Measurements from ENCODE around the gene HSBP1. TPM values are rescaled to one million over a fixed set of nuclear protein-coding genes. Genes with fewer than 3 reads are reported as not detected.

HSBP1 gene
- total RNA-seq, 2 experiments from 2014 or later = 64.8 to 72.9 TPM

DNA sequence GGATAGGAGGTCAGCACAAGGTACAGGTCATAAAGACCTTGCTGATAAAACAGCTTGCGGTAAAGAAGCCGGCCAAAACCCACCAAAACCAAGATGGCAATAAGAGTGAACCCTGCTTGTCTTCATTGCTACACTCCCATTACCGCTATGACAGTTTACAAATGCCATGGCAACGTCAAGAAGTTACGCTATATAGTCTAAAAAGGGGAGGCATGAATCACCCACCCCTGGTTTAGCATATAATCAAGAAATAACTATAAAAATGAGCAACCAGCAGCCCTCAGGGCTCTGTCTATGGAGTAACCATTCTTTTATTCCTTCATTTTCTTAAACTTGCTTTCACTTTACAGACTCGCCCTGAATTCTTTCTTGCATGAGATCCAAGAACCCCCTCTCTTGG is 1.0 kb upstream of the HSBP1 start:
- POLR2A ChIA-PET = no interaction called here
- H3K27ac Mint-ChIP-seq = no peak overlapping the region
- H3K4me3 Mint-ChIP-seq = peak overlapping the region; percentile 30
- no peaks in the 10 kb centered on the region for H3K27me3 Mint-ChIP-seq (ENCODE audit: low read depth)
- H3K36me3 Mint-ChIP-seq (ENCODE audit: low read depth) = peaks cover 26% of the 10 kb centered on the region
- H3K9me3 Mint-ChIP-seq (ENCODE audit: insufficient read depth) = no peaks in the 10 kb centered on the region
- DNase-seq (no peak), ATAC-seq (no peak)
- CTCF ChIA-PET = no interaction called here
- H3K4me1 Mint-ChIP-seq (ENCODE audit: low read depth) = peaks cover 34% of the 10 kb centered on the region

DNA sequence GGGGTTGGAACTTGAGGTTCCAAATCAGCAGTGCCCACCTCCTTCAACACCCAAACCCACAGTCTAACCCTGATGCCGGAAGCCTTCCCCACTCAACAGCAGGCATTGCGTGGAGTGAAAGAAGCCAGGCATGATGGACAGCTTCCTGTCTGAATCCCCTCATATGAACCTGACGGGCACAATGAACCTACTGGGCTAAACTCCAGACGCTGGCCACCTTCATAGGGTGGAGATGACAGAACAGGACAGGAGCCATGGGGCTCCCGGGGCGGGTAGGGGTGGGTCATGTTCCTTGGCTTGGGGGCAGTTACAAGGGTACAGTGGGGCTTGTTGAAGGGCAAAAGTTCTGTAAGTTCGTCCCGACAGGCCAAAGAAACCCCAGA is 460 bp upstream of the HSBP1 start:
- POLR2A ChIA-PET = interaction anchor here (1.0 kb wide), 1 partner anchor 8 kb away, joined by 3 read pairs; no protein-coding TSS in a partner anchor
- no peaks in the 10 kb centered on the region for H3K27me3 Mint-ChIP-seq (ENCODE audit: low read depth)
- no peak for ATAC-seq
- H3K9me3 Mint-ChIP-seq (ENCODE audit: insufficient read depth) = no peaks in the 10 kb centered on the region
- peaks cover 34% of the 10 kb centered on the region for H3K4me1 Mint-ChIP-seq (ENCODE audit: low read depth)
- H3K4me3 Mint-ChIP-seq = peak overlapping the region; percentile 99
- peak overlapping the region; percentile 92 for H3K27ac Mint-ChIP-seq
- H3K36me3 Mint-ChIP-seq (ENCODE audit: low read depth) = peaks cover 31% of the 10 kb centered on the region
- CTCF ChIA-PET = interaction anchor here (0.8 kb wide), 1 partner anchor 256 kb away, joined by 3 read pairs; no protein-coding TSS in a partner anchor
- no peak for DNase-seq

- peaks cover 40% of the 10 kb centered on the region for H3K36me3 Mint-ChIP-seq (ENCODE audit: low read depth)
- ATAC-seq = no peak
- DNase-seq = no peak
- H3K4me1 Mint-ChIP-seq (ENCODE audit: low read depth) = peaks cover 46% of the 10 kb centered on the region
- ChIA-PET CTCF (interaction anchor here (1.0 to 1.3 kb wide), 2 partner anchors 17 to 18 kb away, joined by 3 to 4 read pairs; no protein-coding TSS in a partner anchor), POLR2A (interaction anchor here (0.6 kb wide), 1 partner anchor 1107 kb away, joined by 3 read pairs; no protein-coding TSS in a partner anchor)
- no peaks in the 10 kb centered on the region for H3K27me3 Mint-ChIP-seq (ENCODE audit: low read depth)
- H3K9me3 Mint-ChIP-seq (ENCODE audit: insufficient read depth) = no peaks in the 10 kb centered on the region
- H3K27ac Mint-ChIP-seq = peak overlapping the region; percentile 92
- H3K4me3 Mint-ChIP-seq = peak overlapping the region; percentile 99
Observed at GRCh38 chr16:83808573-83809014, 816 bp downstream of the HSBP1 start.

- H3K27ac Mint-ChIP-seq = no peak overlapping the region
- H3K27me3 Mint-ChIP-seq (ENCODE audit: low read depth) = no peaks in the 10 kb centered on the region
- peak overlapping the region; percentile 99 for H3K4me3 Mint-ChIP-seq
- no peaks in the 10 kb centered on the region for H3K9me3 Mint-ChIP-seq (ENCODE audit: insufficient read depth)
- no peak for DNase-seq
- H3K36me3 Mint-ChIP-seq (ENCODE audit: low read depth) = peaks cover 40% of the 10 kb centered on the region
- ChIA-PET CTCF (interaction anchor here (1.0 to 1.3 kb wide), 2 partner anchors 16 to 18 kb away, joined by 3 to 4 read pairs; no protein-coding TSS in a partner anchor), POLR2A (interaction anchor here (0.6 kb wide), 1 partner anchor 1108 kb away, joined by 3 read pairs; no protein-coding TSS in a partner anchor)
- H3K4me1 Mint-ChIP-seq (ENCODE audit: low read depth) = peaks cover 46% of the 10 kb centered on the region
- no peak for ATAC-seq
Observed at GRCh38 chr16:83809092-83809491, 1.3 kb downstream of the HSBP1 start.

GRCh38 chr16:83810901-83811300 is 3.1 kb downstream of the HSBP1 start:
- DNase-seq (no peak), ATAC-seq (no peak)
- POLR2A ChIA-PET = no interaction called here
- Mint-ChIP-seq H3K4me1 (ENCODE audit: low read depth) (peaks cover 46% of the 10 kb centered on the region), H3K9me3 (ENCODE audit: insufficient read depth) (no peaks in the 10 kb centered on the region), H3K27me3 (ENCODE audit: low read depth) (no peaks in the 10 kb centered on the region), H3K36me3 (ENCODE audit: low read depth) (peaks cover 40% of the 10 kb centered on the region), H3K4me3 (no peak overlapping the region), H3K27ac (no peak overlapping the region)
- CTCF ChIA-PET = no interaction called here

GRCh38 chr16:83813823-83814658 is 6.3 kb downstream of the HSBP1 start:
- H3K27me3 Mint-ChIP-seq (ENCODE audit: low read depth) = no peaks in the 10 kb centered on the region

GRCh38 chr16:83814659-83814985 is 6.8 kb downstream of the HSBP1 start:
- H3K4me3 Mint-ChIP-seq = no peak overlapping the region
- ATAC-seq = no peak
- DNase-seq = no peak
- POLR2A ChIA-PET = no interaction called here
- H3K36me3 Mint-ChIP-seq (ENCODE audit: low read depth) = peaks cover 26% of the 10 kb centered on the region
- H3K4me1 Mint-ChIP-seq (ENCODE audit: low read depth) = peaks cover 25% of the 10 kb centered on the region
- no peak overlapping the region for H3K27ac Mint-ChIP-seq
- H3K9me3 Mint-ChIP-seq (ENCODE audit: insufficient read depth) = no peaks in the 10 kb centered on the region
- CTCF ChIA-PET = no interaction called here
- H3K27me3 Mint-ChIP-seq (ENCODE audit: low read depth) = no peaks in the 10 kb centered on the region

More at GRCh38 chr16:83813823-83814658, 6.3 kb downstream of the HSBP1 start:
- POLR2A ChIA-PET = no interaction called here
- Mint-ChIP-seq H3K27ac (no peak overlapping the region), H3K4me1 (ENCODE audit: low read depth) (peaks cover 29% of the 10 kb centered on the region), H3K9me3 (ENCODE audit: insufficient read depth) (no peaks in the 10 kb centered on the region), H3K36me3 (ENCODE audit: low read depth) (peaks cover 29% of the 10 kb centered on the region), H3K4me3 (no peak overlapping the region)
- ATAC-seq = no peak
- DNase-seq = no peak
- CTCF ChIA-PET = interaction anchor here (2.2 kb wide), 1 partner anchor 12 kb away, joined by 7 read pairs; no protein-coding TSS in a partner anchor

DNA sequence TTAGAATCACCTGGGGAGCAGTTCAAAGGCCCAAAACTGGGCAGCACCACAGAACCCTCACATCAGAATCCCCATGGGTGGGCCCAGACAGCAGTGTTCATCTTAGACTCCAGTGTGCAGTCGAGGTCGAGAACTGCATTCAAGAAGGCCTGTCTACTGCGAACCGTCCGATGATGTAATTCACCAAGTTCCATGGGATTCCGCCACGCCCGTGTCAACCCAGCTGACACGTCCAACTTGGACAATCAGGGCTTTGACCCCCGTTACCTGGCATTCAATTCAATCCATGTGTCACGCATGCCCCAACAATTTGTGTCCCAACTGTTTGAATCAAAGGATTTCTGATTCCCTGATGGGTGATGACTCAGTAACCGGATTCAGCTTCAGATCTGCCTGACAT is 9.2 kb downstream of the HSBP1 start:
- Mint-ChIP-seq H3K27ac (no peak overlapping the region), H3K4me1 (ENCODE audit: low read depth) (peaks cover 12% of the 10 kb centered on the region), H3K9me3 (ENCODE audit: insufficient read depth) (no peaks in the 10 kb centered on the region), H3K36me3 (ENCODE audit: low read depth) (peaks cover 11% of the 10 kb centered on the region), H3K27me3 (ENCODE audit: low read depth) (no peaks in the 10 kb centered on the region), H3K4me3 (no peak overlapping the region)
- ATAC-seq = no peak
- no peak for DNase-seq
- ChIA-PET POLR2A (no interaction called here), CTCF (no interaction called here)

DNA sequence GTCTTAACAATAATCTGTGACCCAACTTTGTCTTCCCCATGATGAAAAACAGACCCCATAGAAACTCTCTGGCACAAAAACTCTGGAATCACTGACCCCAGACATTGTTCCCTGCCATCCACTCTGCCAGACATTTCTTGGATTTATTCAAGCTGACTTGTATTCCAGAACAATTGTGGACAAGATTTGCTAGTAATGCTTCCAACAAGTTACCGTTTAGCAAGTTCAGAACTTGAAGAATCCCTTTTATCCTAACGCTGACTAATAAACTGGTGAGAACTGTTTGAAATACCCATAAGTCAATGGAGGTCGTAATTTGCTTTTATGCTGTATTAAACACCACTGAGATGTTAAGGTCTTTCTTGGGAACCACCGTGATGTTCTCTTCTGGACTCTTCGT is 10.5 kb downstream of the HSBP1 start:
- H3K4me3 Mint-ChIP-seq = no peak overlapping the region
- DNase-seq (no peak), ATAC-seq (no peak)
- H3K27me3 Mint-ChIP-seq (ENCODE audit: low read depth) = peaks cover 2% of the 10 kb centered on the region
- H3K36me3 Mint-ChIP-seq (ENCODE audit: low read depth) = no peaks in the 10 kb centered on the region
- no peaks in the 10 kb centered on the region for H3K9me3 Mint-ChIP-seq (ENCODE audit: insufficient read depth)
- peaks cover 3% of the 10 kb centered on the region for H3K4me1 Mint-ChIP-seq (ENCODE audit: low read depth)
- H3K27ac Mint-ChIP-seq = no peak overlapping the region
- ChIA-PET POLR2A (no interaction called here), CTCF (no interaction called here)

- Mint-ChIP-seq H3K9me3 (ENCODE audit: insufficient read depth) (no peaks in the 10 kb centered on the region), H3K4me3 (no peak overlapping the region), H3K27me3 (ENCODE audit: low read depth) (peaks cover 2% of the 10 kb centered on the region), H3K36me3 (ENCODE audit: low read depth) (no peaks in the 10 kb centered on the region), H3K4me1 (ENCODE audit: low read depth) (no peaks in the 10 kb centered on the region), H3K27ac (no peak overlapping the region)
- DNase-seq = no peak
- no peak for ATAC-seq
- ChIA-PET CTCF (no interaction called here), POLR2A (no interaction called here)
Observed at GRCh38 chr16:83819361-83819760, 11.6 kb downstream of the HSBP1 start.

DNA sequence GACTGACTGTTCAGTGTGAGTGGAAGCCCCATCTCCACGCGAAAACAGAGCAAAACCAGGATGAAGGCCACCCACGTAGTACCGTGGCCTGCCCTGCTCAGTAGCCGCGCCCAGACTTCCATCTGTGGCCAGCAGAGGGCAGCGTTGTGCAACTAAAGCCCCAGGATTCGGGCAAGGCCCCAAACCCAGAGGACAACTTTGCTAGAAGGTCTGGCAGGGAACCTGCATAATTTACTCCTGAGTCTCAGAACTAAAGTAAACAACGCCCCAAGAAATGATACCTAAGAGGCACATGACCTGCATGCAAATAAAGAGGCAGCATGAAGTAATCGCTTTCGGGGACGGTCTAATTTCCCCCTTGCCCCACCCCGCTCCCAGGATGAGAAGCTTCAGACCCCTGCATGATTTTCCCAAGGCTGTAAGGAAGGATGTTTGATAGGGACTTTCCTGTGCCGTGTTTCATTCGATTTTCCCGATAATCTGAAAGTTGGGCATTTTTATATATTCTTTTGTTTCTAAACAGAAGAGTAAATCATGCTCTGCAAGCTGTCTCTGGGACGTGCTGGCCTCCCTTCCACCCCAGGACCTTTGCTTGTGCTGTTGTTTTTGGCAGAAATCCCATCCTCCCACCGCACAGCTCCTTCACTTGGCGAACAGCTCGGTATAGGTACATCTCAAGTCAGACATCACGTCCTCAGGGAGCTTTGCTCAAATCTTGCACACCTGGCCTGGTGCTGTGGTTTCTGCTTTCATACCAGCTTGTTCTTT is 18.6 kb downstream of the HSBP1 start:
- Mint-ChIP-seq H3K4me1 (ENCODE audit: low read depth) (no peaks in the 10 kb centered on the region), H3K27me3 (ENCODE audit: low read depth) (peaks cover 2% of the 10 kb centered on the region), H3K4me3 (no peak overlapping the region), H3K27ac (no peak overlapping the region), H3K36me3 (ENCODE audit: low read depth) (no peaks in the 10 kb centered on the region), H3K9me3 (ENCODE audit: insufficient read depth) (no peaks in the 10 kb centered on the region)
- DNase-seq (peak; percentile 85), ATAC-seq (peak; percentile 95)
- CTCF ChIA-PET = interaction anchor here (0.7 to 2.0 kb wide), 16 partner anchors 10 to 361 kb away, joined by 3 to 7 read pairs (median 4); partner anchors contain the start of genes MLYCD and TAF1C
- POLR2A ChIA-PET = interaction anchor here (0.6 kb wide), 1 partner anchor 38 kb away, joined by 3 read pairs; no protein-coding TSS in a partner anchor
